SK-N-SH treated with all-trans-retinoic acid at 6 μM for 48 hours (cell line): ENCODE data around the gene C1orf159.

Source experiments
- ATAC-seq: fragments of 200-7000 bp; cut with Tn5 transposase; 3 replicates; pipeline ENCODE4 v1.9.1; 2020; ENCODE audit warnings: mild to moderate bottlenecking, moderate library complexity
- ARNTL ChIP-seq: fragments of 450-650 bp; formaldehyde crosslinking; IDR thresholded peaks from 2 replicates; pipeline ENCODE4 v1.5.0; 2020; ENCODE audit warnings: low read depth, mild to moderate bottlenecking, moderate library complexity, borderline replicate concordance
- BACH2 ChIP-seq: fragments of 250-450 bp; sonication (Bioruptor Pico); IDR thresholded peaks from 2 replicates; pipeline ENCODE4 v1.9.0; 2021; ENCODE audit warnings: mild to moderate bottlenecking, borderline replicate concordance
- CSDC2 ChIP-seq: fragments of 250-450 bp; sonication (Bioruptor Pico); IDR thresholded peaks from 2 replicates; pipeline ENCODE4 v1.5.0; 2020; ENCODE audit warnings: mild to moderate bottlenecking, moderate library complexity
- ESRRG ChIP-seq: fragments of 250-450 bp; sonication (Bioruptor Pico); IDR thresholded peaks from 2 replicates; pipeline ENCODE4 v1.6.1; 2021; ENCODE audit warnings: mild to moderate bottlenecking
- GLIS3 ChIP-seq: fragments of 250-450 bp; sonication (Bioruptor Pico); IDR thresholded peaks from 2 replicates; pipeline ENCODE4 v1.5.0; 2020; ENCODE audit warnings: mild to moderate bottlenecking, moderate library complexity
- ISL1 ChIP-seq: fragments of 250-450 bp; sonication (Bioruptor Pico); IDR thresholded peaks from 2 replicates; pipeline ENCODE4 v2.1.2; 2022; ENCODE audit warnings: mild to moderate bottlenecking, moderate library complexity
- PPARA ChIP-seq: fragments of 250-450 bp; sonication (Bioruptor Pico); IDR thresholded peaks from 2 replicates; pipeline ENCODE4 v1.5.0; 2020; ENCODE audit warnings: mild to moderate bottlenecking, borderline replicate concordance
- RARB ChIP-seq: fragments of 250-450 bp; sonication (Bioruptor Pico); IDR thresholded peaks from 2 replicates; pipeline ENCODE4 v1.8.0; 2021; ENCODE audit warnings: mild to moderate bottlenecking, moderate library complexity
- SNAI2 ChIP-seq: fragments of 250-450 bp; sonication (Bioruptor Pico); IDR thresholded peaks from 2 replicates; pipeline ENCODE4 v1.5.0; 2020; ENCODE audit warnings: mild to moderate bottlenecking, moderate library complexity
- TCF4 ChIP-seq: fragments of 250-450 bp; sonication (Bioruptor Pico); IDR thresholded peaks from 2 replicates; pipeline ENCODE4 v1.8.0; 2021; ENCODE audit warnings: mild to moderate bottlenecking, moderate library complexity, borderline replicate concordance
- TOX ChIP-seq: fragments of 250-450 bp; sonication (Bioruptor Pico); IDR thresholded peaks from 2 replicates; pipeline ENCODE4 v1.8.0; 2021; ENCODE audit warnings: mild to moderate bottlenecking, moderate library complexity, borderline replicate concordance
- ZFP3 ChIP-seq: fragments of 250-450 bp; sonication (Bioruptor Pico); IDR thresholded peaks from 2 replicates; pipeline ENCODE4 v1.5.0; 2020; ENCODE audit warnings: mild to moderate bottlenecking, moderate library complexity
- ZFP30 ChIP-seq: fragments of 450-650 bp; formaldehyde crosslinking; IDR thresholded peaks from 2 replicates; pipeline ENCODE4 v1.5.0; 2022; ENCODE audit warnings: mild to moderate bottlenecking, moderate library complexity
- ZNF565 ChIP-seq: fragments of 450-650 bp; formaldehyde crosslinking; conservative IDR thresholded peaks from 2 replicates; pipeline ENCODE4 v1.5.0; 2020; ENCODE audit warnings: low read depth, mild to moderate bottlenecking, moderate library complexity
- ZNF70 ChIP-seq: fragments of 450-650 bp; formaldehyde crosslinking; IDR thresholded peaks from 2 replicates; pipeline ENCODE4 v1.5.0; 2020; ENCODE audit warnings: mild to moderate bottlenecking, moderate library complexity
- TF ChIP-seq, protein P1 (sequence below): fragments of 250-450 bp; sonication (Bioruptor Pico); IDR thresholded peaks from 2 replicates; pipeline ENCODE4 v1.8.0; 2021; ENCODE audit warnings: low read depth, mild to moderate bottlenecking, moderate library complexity, borderline replicate concordance
- TF ChIP-seq, protein P2 (sequence below): fragments of 250-450 bp; sonication (Bioruptor Pico); IDR thresholded peaks from 2 replicates; pipeline ENCODE4 v1.5.0; 2020; ENCODE audit warnings: mild to moderate bottlenecking, moderate library complexity
- TF ChIP-seq, protein P3 (sequence below): fragments of 250-450 bp; sonication (Bioruptor Pico); IDR thresholded peaks from 2 replicates; pipeline ENCODE4 v1.8.0; 2020; ENCODE audit warnings: mild to moderate bottlenecking, moderate library complexity, borderline replicate concordance
- TF ChIP-seq, protein P4 (sequence below): fragments of 250-450 bp; sonication (Bioruptor Pico); IDR thresholded peaks from 2 replicates; pipeline ENCODE4 v1.5.1; 2020; ENCODE audit warnings: low read depth, mild to moderate bottlenecking, moderate library complexity

C1orf159 gene

DNA sequence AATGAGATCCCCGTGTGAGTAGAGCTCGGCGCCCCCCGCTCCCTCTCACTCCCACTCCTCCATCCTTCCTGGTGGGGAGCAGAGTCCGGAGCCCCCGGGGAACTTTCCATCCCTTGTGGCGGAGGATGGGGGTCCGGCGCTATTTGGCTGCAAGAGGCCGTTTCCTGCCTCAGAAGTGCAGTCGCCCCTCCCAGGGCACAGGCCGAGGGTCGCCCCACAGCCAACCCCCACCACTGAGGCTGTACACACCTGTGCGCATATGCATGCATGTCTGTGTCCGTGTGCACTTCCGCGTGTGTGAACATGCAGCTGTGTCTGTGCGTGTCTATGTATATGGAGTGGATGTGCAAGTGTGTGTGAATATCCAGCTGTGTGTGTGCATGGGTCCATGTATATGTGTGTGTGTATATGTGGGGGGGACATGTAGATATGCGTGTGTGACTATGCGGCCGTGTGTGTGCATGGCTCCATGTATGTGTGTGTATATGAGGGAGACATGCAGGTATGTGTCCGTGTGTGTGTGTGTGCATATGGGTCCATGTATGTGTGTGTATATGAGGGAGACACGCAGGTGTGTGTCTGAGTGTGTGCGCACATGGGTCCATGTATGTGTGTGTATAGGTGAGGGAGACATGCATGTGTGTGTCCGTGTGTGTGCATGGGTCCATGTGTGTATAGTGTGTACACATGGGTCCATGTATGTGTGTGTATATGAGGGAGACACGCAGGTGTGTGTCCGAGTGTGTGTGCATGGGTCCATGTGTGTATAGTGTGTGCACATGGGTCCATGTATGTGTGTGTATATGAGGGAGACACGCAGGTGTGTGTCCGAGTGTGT is 63.7 kb downstream of the C1orf159 start:
- no peak for ATAC-seq
- TF ChIP-seq ARNTL (CRISPR knock-in tag) (no peak), BACH2 (no peak), RARB (no peak), ZFP30 (CRISPR knock-in tag) (no peak), ESRRG (CRISPR knock-in tag) (no peak), PPARA (CRISPR knock-in tag) (no peak)
- TF ChIP-seq, protein P1, sequence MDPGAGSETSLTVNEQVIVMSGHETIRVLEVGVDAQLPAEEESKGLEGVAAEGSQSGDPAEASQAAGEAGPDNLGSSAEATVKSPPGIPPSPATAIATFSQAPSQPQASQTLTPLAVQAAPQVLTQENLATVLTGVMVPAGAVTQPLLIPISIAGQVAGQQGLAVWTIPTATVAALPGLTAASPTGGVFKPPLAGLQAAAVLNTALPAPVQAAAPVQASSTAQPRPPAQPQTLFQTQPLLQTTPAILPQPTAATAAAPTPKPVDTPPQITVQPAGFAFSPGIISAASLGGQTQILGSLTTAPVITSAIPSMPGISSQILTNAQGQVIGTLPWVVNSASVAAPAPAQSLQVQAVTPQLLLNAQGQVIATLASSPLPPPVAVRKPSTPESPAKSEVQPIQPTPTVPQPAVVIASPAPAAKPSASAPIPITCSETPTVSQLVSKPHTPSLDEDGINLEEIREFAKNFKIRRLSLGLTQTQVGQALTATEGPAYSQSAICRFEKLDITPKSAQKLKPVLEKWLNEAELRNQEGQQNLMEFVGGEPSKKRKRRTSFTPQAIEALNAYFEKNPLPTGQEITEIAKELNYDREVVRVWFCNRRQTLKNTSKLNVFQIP (CRISPR knock-in tag): no peak
- TF ChIP-seq, protein P2, sequence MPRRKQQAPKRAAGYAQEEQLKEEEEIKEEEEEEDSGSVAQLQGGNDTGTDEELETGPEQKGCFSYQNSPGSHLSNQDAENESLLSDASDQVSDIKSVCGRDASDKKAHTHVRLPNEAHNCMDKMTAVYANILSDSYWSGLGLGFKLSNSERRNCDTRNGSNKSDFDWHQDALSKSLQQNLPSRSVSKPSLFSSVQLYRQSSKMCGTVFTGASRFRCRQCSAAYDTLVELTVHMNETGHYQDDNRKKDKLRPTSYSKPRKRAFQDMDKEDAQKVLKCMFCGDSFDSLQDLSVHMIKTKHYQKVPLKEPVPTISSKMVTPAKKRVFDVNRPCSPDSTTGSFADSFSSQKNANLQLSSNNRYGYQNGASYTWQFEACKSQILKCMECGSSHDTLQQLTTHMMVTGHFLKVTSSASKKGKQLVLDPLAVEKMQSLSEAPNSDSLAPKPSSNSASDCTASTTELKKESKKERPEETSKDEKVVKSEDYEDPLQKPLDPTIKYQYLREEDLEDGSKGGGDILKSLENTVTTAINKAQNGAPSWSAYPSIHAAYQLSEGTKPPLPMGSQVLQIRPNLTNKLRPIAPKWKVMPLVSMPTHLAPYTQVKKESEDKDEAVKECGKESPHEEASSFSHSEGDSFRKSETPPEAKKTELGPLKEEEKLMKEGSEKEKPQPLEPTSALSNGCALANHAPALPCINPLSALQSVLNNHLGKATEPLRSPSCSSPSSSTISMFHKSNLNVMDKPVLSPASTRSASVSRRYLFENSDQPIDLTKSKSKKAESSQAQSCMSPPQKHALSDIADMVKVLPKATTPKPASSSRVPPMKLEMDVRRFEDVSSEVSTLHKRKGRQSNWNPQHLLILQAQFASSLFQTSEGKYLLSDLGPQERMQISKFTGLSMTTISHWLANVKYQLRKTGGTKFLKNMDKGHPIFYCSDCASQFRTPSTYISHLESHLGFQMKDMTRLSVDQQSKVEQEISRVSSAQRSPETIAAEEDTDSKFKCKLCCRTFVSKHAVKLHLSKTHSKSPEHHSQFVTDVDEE (CRISPR knock-in tag): no peak
- TF ChIP-seq, protein P3, sequence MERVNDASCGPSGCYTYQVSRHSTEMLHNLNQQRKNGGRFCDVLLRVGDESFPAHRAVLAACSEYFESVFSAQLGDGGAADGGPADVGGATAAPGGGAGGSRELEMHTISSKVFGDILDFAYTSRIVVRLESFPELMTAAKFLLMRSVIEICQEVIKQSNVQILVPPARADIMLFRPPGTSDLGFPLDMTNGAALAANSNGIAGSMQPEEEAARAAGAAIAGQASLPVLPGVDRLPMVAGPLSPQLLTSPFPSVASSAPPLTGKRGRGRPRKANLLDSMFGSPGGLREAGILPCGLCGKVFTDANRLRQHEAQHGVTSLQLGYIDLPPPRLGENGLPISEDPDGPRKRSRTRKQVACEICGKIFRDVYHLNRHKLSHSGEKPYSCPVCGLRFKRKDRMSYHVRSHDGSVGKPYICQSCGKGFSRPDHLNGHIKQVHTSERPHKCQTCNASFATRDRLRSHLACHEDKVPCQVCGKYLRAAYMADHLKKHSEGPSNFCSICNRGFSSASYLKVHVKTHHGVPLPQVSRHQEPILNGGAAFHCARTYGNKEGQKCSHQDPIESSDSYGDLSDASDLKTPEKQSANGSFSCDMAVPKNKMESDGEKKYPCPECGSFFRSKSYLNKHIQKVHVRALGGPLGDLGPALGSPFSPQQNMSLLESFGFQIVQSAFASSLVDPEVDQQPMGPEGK (CRISPR knock-in tag): no peak

DNA sequence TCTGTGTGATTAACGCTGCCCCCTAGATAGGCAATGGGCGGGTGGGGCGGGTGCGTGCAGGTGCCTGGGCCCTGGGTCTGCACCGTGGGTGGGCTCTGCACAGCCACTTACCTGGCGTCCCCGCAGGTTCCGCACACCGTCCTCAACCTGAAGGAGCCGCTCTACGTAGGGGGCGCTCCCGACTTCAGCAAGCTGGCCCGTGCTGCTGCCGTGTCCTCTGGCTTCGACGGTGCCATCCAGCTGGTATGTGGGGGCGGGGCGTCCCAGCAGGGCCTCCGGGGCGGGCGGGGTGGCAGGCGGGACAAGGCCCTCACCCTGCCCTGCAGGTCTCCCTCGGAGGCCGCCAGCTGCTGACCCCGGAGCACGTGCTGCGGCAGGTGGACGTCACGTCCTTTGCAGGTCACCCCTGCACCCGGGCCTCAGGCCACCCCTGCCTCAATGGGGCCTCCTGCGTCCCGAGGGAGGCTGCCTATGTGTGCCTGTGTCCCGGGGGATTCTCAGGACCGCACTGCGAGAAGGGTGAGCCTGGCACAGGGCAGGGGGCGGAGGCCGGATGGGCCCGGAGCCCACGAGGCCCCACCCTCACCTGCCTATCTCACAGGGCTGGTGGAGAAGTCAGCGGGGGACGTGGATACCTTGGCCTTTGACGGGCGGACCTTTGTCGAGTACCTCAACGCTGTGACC is 64.6 kb downstream of the C1orf159 start:
- no peak for ATAC-seq
- TF ChIP-seq, protein P1 (CRISPR knock-in tag): no peak
- TF ChIP-seq TOX: no peak
- no peak for TF ChIP-seq ARNTL (CRISPR knock-in tag)
- TF ChIP-seq, protein P4, sequence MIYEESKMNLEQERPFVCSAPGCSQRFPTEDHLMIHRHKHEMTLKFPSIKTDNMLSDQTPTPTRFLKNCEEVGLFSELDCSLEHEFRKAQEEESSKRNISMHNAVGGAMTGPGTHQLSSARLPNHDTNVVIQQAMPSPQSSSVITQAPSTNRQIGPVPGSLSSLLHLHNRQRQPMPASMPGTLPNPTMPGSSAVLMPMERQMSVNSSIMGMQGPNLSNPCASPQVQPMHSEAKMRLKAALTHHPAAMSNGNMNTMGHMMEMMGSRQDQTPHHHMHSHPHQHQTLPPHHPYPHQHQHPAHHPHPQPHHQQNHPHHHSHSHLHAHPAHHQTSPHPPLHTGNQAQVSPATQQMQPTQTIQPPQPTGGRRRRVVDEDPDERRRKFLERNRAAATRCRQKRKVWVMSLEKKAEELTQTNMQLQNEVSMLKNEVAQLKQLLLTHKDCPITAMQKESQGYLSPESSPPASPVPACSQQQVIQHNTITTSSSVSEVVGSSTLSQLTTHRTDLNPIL (CRISPR knock-in tag): no peak
- TF ChIP-seq ZFP3: no peak
- no peak for TF ChIP-seq ZNF70 (CRISPR knock-in tag)
- no peak for TF ChIP-seq ZFP30 (CRISPR knock-in tag)
- TF ChIP-seq TCF4 (CRISPR knock-in tag): no peak
- no peak for TF ChIP-seq SNAI2 (CRISPR knock-in tag)

DNA sequence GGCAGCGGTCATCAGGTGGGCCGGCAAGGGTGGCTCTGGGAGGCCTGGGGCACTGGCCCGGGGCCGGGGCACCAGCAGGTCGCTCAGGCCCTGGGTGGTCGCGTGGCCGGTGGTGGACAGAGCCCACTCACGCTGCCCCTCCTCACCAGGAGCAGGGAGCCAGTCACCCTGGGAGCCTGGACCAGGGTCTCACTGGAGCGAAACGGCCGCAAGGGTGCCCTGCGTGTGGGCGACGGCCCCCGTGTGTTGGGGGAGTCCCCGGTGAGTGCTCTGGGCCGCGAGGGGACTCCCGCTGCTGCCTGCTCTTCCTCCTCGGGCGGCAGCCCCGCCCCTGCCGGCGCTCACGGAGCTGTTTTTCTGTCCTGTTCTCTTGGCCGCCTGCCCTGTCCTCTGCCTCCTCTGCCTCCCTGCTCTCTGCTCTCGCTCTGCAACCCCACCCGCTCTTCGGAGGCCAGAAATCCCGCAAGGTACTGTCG is 65.3 kb downstream of the C1orf159 start:
- no peak for ATAC-seq
- TF ChIP-seq RARB (no peak), ZFP30 (CRISPR knock-in tag) (no peak), ZFP3 (no peak), SNAI2 (CRISPR knock-in tag) (no peak), CSDC2 (CRISPR knock-in tag) (no peak), ISL1 (CRISPR knock-in tag) (no peak), ZNF70 (CRISPR knock-in tag) (no peak), ZNF565 (no peak), GLIS3 (CRISPR knock-in tag) (no peak), ESRRG (CRISPR knock-in tag) (no peak)
- TF ChIP-seq, protein P2 (CRISPR knock-in tag): no peak
- TF ChIP-seq, protein P4 (CRISPR knock-in tag): no peak
- TF ChIP-seq, protein P1 (CRISPR knock-in tag): no peak
